HG02571 (cell line): ENCODE measurements around the gene ABCB9.
A peak's percentile ranks its signal among the peaks of the same experiment; 100 is the strongest.

Experiments
- ATAC-seq: cut with Tn5 transposase; IDR thresholded peaks from one replicate; pipeline ENCODE4 v1.9.1; 2021; ENCODE audit warnings: mild to moderate bottlenecking, moderate library complexity; ENCODE audit not compliant: unreplicated experiment

The ABCB9 gene

DNA sequence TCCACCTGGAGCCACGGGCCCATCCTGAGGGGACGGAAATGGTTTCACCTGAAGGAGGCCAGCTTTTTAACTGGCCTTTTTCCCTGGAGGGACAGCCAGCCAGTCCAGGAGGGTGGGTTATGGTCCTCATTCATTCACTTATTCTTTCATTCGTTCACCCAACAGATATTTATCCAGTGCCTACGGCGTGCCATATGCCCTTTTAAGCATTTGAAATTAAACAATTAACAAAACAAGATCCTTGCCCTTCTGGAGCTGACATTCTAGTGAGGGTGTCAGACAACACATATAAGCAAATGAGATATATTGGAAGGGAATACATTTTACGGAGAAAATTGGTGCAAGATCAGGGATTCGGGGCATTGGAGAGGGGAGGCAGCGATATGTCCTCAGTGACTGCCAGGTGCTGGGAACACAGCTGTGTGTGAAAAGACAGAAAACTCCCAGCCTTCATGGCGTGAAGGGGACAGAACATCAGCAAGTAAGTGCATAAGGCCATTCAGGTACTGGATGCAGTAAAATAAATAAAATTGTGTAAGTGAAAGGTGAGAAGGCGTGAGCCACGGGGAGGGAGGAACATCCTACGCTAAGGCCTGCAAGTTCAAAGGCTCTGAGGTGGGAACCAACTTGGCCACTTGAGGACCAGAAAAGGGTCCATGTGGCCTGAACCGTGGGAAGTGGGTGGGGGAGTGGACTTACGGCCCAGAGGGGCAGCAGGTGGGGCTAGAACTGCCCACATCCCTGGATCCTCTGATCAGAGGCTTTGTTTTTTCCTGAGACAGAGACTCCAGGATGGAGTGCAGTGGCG, 684 bp upstream of the ABCB9 start:
- ATAC-seq, result no peak

DNA sequence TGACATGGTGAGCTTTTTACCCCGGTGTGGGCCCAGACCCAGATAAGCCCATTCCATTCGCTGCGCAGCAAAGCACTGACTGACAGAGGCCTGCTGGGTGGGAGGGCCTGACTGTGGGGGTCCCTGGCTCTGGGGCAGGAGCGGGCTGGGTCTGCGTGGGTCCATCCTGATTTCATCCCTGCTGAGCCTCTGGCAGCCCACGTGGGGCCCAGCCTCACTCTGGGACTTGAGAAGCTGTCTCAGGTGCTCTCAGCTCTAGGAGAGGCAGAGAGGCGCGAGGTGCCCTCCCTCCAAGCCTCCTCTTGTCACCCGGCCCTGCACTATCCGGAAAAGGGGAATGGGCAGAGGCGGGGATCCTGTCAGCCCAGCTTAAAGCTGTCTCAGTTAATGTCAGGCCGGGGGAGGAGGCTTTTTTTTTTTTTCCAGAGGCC, 927 bp downstream of the ABCB9 start:
- ATAC-seq, result no peak

DNA sequence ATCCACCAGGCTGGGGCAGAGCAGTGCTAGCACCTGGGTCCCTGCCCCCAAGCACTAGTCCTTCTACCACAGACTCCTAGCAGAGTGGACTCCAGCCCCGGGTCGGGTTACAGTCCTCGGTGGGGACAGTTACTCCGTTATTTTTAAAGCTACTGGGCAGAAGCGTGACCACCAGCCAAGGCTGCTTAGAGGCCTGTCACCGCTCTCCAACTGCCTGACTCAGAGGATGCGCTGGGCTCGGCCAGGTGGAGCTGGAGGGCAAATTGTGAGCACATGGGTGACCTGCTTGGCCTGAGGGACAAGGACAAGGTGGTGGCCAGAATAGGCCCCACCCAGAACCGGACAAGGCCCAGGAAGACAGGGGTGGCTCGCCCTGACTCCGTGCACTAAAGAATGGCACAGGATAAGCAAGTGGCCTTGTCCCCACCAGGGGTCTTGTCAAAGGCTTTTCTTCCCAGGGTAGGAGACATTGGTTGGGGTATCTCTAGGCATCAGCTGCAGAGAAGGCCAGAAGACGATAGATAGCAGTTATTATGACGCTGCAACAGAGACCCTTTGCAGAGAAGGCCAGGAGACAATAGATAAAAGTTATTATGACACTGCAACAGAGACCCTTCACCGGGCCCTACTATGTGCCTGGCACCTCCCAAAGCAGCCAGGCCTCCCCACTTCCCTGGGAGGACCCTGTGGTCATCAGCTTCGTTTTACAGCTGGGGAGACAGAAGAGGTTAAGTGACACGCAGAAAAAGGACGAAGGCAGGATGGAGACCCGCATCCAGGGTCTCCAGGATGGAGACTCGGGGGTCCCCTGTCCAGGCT, 1.6 kb downstream of the ABCB9 start:
- no peak for ATAC-seq

DNA sequence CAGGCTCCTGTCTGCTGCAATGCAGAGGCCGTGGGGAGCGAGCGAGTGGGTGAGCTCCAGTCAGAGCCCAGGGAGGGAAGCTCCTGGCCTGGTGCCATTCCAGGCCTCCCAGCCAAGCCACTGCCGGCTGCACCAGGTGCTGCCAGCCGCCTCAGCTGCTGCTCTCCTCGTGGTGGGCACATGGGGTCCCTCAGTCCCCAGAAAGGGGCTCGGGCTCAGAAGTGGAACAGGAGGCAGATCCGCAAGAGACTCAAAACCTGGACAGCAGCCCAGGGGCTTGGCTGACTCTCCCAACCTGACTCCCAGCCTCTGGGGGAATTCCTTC, 2.4 kb downstream of the ABCB9 start:
- no peak for ATAC-seq

DNA sequence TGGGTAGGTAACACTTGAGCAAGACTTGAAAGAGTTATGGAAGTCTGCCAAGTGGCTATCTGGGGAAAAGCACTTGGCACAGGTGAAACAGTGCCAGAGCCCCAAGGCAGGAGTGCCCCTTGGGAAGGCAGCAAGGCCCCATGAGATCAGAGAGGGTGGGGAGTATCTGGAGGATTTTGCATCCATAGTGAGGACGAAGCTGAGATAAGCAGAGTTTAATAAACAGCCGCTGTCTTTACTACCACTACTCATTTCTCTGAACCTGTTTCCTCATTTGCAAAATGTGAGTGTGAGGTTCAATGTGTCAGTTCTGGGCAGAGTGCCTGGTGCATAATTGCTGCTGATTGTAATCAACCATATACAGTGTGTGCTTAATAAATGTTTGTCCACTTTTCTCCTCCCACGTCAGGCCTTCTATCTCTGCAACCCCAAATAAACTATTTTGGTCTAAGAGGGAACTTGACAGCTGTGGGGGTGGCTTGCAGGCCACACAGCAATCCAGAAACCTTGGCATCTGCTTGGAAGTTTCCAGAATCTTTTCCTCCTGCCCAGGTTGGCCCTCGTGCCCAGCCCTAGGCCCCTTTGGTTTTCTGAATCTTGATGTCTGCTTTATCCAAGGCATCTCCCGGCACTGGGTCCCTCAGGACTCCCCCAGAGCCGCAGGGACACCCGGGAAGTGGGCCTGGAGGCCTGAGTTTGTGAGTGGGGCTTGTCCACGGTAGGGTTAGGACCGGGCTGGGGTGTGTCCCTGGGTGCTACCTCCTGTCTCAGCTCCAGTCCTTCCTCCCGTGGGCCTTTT, 4.5 kb downstream of the ABCB9 start:
- ATAC-seq, result no peak

DNA sequence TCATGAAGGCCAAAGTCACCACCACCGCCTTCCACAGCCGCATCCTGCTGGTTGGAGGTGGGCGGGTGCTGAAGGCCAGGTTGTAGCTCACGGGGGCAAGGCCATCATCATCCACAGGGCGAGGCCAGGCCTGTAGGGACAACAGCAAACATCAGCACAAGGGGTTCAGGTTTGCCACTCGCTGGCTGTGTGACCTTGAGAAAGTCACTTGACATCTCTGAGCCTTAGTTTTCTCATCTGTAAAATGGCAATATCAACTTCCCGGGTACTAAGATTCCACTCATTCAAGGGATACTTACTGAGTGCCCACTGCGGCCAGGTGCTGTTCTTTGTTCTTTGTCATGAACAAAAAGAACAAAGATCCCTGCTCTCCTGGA, 6.1 kb downstream of the ABCB9 start:
- no peak for ATAC-seq

DNA sequence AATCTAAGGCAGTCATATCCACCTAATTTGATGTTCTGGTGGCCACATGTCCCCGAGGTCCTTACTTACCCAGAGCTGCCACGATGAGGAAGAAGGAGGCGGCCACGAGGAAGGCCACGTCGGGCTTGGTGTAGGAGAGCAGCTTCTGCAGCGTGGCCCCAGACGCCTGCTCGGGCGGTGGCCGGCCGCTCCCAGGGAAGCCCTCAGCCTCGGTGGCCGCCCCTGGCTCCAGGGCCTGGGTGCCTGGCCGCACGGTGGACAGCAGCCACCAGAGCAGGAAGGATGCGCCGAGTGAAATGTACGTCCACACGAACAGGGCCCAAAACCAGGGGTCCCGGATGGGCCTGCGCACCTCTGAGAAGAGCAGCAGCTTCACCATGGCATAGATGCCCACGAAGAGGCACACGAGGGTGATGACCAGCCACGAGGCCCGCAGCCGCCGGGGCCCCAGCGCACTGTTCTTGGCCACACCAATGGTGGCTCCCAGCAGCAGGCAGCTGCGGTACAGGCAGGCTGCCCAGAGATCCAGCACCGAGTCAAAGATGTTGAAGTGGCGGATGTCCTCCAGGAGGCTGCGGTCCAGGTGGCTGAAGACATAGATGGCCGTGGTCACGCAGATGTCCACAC, 6.6 kb downstream of the ABCB9 start:
- ATAC-seq, result no peak

DNA sequence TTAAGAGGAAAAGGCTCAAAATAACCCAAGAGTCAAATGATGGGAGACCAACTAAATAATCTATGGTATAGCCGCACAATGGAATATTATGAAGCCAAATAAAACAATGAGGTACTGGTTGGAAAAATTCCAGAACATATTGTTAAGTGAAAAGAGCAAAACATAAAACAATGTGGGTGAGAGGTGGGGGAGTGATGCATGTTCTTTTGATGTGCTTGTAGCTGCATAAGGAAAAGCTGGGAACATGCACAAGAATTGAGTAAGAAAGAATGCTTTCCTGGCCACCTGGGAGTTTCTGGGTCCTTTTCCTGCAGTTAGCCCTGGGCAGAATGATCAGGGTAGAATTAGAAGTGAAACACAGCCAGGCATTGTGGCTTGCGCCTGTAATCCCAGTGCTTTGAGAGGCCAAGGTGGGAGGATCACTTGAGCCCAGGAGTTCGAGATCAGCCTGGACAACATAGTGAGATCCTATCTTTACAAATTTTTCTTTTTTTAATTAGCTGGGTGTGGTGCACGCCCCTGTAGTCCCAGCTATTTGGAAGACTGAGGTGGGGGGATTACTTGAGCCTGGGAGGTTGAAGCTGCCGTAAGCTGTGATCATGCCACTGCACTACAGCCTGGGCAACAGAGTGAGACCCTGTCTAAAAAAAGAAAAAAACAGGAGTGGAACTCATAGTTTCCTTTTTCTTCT, 7.9 kb downstream of the ABCB9 start:
- ATAC-seq, result no peak

DNA sequence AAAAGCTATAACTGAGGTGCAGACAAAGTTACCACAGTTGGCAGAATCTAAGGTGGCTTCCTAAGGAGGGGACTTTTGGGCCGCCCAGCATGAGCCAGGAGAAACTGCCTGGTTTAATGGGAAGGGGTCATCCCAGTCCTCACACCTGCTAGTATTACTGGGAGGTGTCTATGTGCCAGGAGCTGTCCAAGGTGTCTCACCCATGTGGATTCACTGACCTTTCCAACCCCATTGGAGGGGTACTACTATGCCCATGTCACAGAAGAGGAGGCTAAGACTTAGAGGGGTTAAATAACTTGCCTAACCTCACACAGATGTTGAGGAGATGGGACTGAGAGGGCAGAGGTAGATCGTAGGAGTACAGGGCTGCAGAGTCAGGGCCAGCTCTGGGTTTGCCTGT, 10.2 kb downstream of the ABCB9 start:
- no peak for ATAC-seq

DNA sequence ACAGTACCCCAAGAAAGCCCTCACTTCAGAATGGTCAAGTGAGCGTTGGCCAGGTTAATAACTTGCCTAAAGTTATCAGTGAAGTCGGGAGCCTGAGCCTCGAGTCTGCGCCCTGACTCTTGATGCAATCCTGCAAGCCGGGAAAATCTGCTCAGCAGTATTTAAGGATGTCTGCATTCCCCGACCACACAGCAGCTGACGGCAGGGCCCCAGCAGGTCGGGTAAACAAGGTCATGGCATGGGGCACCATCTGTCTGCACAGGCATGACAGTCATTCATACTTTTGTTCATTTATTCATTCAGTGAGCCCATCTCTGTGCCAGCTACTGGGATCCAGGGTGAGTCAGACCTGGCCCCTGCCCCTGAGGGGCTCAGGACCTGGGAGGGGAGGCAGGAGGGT, 11.1 kb downstream of the ABCB9 start:
- ATAC-seq, result no peak

DNA sequence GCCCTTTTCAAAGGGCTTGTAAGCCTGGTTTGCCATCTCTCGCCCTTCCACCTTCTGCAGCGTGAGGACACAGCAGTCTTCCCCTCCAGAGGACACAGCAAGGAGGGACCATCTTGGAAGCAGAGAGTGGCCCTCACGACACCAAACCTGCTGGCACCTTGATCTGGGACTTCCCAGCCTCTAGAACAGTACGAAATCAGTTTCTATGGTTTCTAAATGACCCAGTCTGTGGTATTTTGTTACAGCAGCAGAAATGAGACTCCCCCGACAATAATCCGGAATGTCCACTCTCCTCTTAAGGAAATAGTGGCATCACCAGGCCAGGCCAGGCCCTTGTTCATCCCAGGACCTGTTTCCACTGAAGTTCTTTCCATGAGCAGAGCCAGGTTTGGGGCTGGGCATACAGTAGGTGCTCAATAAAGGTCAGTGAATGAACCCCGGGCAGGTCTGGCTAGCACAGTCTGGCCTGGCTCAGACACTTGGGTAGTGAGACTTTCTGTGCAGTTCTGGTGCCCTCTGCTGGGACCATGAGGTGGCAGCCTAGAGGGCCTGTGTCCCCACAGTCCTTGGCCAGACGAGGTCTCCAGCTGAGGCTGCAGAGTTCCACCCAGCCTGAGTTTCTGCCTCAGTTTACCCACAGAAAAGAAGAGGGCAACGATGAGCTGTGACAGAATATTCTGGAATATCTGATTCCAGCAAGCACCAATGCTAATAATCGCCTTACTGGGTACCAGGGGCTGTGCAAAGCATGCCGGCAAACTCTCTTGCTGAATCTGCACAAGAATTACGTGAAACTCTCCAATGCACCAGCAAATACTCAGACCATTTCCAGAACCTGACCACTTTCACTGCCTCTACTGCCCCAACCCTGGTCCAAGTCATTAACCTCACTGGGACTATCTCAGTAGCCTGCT, 14.0 kb downstream of the ABCB9 start:
- ATAC-seq, result no peak

DNA sequence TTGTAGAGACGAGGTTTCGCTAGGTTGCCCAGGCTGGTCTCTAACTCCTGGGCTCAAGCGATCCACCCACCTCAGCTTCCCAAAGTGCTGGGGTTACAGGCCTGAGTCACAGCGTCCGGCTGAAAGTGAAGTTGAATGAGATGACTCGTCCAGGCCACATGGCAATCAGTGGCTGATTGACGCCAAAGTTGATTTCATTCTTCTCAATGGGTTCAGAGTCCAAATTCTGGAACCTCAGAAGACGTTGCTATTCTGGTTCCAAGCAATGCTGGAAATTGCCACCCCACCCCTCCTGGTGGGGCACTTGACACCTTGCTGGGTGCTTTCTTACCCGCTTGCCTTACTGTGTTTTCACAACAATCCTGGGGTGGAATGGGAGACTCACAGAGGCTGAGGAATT, 14.9 kb downstream of the ABCB9 start:
- no peak for ATAC-seq

DNA sequence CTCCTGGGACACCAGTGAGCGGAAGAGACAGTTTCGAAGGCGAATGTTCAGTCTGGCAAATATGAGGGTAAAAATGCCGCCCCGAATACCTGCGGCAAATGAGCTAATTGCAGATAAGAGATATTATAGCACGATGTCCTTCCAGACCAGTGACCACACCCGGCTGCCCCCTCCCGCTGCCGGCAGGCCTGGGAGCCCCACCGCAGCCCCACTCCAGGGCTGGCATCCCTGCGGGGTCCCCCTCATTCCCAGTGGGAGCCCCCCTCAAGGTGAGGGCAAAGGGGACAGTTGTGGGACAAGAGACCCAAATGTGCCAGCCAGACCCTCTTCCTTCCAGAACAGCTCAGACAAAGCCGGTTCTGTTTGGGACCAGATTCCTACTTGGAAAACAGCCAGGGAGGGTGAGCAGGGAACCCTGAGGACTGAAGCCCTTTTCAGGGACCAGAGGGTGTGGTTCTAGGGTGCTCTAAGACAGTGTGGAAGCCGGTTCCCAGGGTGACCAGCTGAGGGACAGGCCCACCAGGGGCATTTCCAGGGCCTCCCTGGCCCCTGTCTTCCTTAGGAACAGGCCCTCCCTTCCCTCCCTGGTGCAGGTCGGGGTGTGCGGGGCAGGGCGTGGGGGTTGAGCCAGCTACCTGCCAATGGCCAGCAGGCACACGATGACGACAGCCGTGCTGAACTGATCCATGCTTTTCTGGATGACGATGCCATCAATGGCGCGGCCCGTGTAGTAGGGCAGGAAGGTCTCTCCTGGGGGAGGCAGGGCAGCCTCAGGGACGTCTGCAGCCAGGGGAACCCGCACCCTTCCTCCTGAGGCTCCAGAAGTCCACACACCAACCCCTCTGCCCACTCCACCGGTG, 16.2 kb downstream of the ABCB9 start:
- no peak for ATAC-seq

DNA sequence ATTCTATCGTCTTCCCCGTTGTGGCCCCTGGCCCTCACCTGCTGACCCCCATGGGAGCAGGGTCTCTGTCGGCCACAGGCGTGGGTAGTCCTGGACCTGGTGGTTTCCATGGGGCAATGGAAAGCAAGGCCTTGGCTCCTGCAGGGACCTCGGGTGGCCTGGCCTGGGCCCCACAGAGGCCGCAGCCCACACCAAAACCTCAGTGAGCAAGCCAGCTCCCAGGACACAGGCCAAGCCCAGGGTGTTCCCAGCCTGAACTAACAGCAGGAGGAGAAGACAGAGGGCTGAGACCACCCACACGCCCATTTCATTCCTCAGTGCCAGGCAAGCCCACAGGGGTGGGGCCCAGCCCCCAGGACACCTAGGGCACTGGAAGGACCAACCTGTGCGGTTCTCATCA, 16.9 kb downstream of the ABCB9 start:
- no peak for ATAC-seq

DNA sequence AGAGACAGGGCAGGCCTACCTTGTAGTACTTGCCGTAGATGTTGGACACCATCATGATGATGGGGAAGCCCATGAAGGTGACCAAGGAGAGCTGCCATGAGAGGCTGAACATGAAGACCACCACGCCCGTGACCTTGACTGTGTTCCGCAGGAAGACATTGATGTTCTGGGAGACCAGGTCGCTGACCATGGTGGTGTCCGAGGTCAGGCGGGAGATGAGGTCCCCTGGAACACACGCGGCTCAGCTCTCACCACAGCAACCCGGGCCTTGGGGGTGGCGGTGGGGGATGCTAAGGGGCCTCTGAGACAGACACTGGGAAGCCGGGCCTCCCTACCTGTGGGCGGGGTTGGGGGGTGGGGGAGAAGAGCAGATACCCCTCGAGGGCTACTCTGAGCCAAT, 17.7 kb downstream of the ABCB9 start:
- no peak for ATAC-seq

DNA sequence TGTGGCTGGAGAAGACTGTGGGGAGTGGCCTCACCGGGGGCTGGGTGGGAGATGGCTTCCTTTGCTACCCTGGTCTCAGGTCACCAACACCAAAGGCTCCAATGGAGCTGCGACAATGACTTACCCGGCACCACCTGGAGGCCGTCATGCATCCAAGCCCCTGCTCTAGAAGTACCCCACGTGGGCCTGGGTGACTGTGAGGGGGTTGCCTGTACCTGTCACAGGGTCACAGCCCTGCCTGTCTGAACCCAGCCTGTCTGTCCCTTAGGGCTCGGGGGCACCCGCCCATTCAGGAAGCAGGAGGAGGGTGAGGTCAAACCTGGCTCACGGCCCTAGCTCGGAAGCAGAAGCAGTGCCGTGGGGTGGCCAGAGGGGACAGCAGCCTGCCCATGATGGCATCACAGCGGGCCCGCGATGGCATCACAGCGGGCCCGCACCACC, 18.9 kb downstream of the ABCB9 start:
- ATAC-seq, result peak; percentile 18

DNA sequence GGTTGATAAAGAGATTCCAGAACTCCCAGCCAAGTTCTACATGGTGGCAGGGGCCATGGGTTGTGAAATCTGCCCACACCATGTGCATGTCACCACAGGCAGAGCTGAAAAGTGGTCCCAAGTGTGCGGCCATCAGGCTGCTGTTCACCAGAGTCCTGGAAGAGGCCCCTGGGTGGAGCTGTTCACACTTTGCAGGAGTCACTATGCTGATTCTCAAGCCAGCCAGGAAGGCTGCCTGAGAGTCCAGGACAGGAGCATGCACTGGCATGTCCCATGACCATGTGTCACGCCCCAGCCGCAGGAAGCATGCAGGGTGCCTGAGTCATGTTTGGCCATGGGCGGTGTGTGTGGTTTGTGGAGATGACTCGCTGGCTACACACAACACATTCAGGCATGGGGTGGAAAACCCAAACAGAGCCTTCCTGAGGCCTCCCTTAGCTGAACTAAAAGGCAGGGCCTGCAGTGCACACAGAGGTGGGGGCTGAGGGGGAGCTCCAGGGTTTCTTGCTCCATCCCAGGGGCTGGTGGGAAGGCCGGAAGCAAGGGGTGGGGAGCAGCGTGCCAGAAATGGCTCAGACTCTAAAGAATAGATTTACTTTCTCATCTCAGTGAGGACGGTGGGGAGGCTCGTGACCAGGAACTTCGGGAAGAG, 19.4 kb downstream of the ABCB9 start:
- peak; percentile 66 for ATAC-seq
